HG03108 (cell line): Measurements from ENCODE around the gene FKBP5.
"Not testable (repeated sequence)": the region's sequence is repeated elsewhere in the genome, so short reads cannot be mapped to it uniquely, and the experiment has no call there.

Source experiments
- ATAC-seq: cut with Tn5 transposase; IDR thresholded peaks from one replicate; pipeline ENCODE4 v1.9.1; 2021; ENCODE audit warnings: moderate library complexity; ENCODE audit not compliant: unreplicated experiment

FKBP5 gene

DNA sequence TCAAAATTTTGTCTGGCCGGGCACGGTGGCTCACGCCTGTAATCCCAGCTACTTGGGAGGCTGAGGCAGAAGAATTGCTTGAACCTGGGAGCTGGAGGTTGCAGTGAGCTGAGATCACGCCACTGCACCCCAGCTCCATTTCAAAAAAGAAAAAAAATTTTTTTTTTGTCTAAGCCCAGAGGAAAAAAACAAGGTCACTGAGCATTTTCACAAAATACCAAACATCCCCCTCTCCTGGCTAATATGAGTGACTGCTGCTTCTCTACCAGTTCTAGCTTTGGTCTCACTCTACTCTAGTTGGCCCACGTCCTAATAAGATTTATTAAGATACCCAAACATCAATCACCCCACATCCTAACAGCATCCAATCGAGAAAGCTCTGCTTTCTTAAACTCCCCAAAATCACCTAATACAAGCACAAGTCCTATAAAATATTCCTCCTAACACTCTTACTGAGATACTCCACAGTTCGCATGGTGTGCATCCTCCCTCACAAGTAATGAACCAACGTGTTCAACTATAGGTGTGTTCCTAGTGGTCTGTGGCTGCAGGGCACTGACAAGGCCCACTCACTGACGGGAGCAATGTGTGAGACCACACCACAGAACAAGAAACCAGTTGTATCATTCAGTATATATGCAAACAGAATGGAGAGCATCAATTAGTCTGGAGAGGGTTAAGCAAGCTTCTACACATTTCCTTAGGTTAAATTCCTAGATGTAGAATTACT, 64.2 kb downstream of the FKBP5 start:
- no peak for ATAC-seq

DNA sequence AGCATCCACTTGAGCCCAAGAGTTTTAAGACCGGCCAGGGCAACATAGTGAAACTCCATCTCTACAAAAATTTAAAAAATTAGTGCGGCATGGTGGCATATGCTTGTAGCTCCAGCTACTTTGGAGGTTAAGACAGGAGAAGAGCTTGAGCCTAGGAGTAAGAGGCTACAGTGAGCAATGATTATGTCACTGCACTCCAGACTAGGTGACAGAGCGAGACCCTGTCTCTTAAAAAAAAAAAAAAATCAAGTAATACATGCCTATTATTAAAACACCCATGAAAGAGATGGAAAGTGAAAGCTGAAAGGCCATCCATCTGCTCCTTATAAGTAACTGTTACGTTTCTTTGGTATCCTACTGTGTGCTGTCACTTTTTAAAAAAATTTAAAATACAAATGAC, 66.4 kb downstream of the FKBP5 start:
- ATAC-seq: no peak

GRCh38 chr6:35620706-35621105, 68.0 kb downstream of the FKBP5 start:
- ATAC-seq: no peak

- ATAC-seq: no peak
These were observed 75.0 kb downstream of the FKBP5 start for GRCh38 chr6:35613762-35614161.

- no peak for ATAC-seq
These were observed 77.5 kb downstream of the FKBP5 start for GRCh38 chr6:35611240-35611639.

- no peak for ATAC-seq
These were observed 77.9 kb downstream of the FKBP5 start for GRCh38 chr6:35610830-35611229.

GRCh38 chr6:35609588-35609987, 79.1 kb downstream of the FKBP5 start:
- ATAC-seq: no peak

DNA sequence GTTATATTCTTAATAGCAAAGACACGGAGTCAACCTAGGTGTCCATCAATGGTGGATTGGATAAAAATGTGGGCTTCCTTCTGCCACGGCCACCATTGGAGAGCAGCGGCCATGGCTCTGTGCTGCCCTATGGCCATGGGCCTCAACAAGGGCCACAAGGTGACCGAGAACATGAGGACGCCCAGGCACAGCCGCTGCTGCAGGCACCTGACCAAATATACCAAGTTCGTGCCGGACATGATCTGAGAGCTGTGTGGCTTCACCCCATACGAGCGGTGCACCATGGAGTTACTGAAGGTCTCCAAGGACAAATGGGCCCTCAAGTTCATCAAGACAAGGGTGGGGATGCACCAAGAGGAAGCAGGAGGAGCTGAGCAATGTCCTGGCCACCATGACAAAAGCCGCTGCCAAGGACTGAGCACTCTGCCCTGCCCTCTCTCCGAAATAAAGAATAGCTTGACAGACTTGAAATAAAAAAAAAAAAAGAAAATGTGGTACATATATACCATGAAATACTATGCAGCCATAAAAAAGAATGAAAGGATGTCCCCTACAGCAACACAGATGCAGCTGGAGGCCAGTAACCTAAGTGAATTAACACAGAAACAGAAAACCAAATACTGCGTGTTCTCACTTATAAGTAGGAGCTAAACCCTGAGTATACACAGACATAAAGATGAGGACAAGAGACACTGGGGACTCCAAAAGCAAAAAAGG, 81.0 kb downstream of the FKBP5 start:
- ATAC-seq: no peak

GRCh38 chr6:35605600-35605999, 83.1 kb downstream of the FKBP5 start:
- ATAC-seq: no peak

GRCh38 chr6:35603326-35604202, 85.2 kb downstream of the FKBP5 start:
- no peak for ATAC-seq

DNA sequence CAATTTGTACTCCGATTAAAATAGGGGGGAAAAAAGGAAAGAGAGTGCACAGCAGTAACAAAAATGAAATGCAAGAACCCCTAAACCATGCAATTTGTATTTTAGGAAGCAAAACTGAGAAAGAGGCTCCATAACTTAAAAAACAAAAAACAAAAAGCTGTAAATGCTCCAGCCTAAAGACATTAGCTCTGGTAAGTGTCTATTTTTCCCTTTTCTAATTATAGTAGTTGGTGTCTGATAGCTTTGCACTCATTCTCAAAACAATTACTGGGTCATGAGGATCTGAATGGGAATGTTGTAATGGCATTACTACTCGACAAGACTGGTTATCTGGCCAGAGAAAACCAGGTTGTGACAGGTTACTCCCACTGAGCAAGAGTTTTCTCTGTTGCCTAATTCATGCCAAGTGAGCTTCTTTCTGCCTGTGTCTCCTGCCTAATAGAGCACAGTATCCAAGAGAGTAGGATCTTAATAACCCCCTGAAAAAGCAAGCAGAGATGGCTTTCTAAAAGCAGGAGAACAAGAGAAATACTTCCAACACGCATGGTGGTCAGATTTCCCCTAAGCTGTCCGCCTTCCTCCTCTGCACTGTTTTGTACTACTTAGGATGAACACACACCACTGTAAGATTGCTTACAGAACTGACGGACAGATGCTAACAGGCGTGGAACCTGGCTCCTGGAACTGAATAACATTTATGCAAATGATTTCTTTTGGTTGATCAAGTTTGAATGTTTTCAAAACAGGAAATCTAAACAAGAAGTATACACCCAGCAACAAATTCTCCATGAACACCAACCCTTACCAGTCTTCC, 86.4 kb downstream of the FKBP5 start:
- ATAC-seq: no peak

GRCh38 chr6:35601331-35602132, 87.2 kb downstream of the FKBP5 start:
- no peak for ATAC-seq

- no peak for ATAC-seq
These were observed 88.0 kb downstream of the FKBP5 start for GRCh38 chr6:35600659-35601125.

DNA sequence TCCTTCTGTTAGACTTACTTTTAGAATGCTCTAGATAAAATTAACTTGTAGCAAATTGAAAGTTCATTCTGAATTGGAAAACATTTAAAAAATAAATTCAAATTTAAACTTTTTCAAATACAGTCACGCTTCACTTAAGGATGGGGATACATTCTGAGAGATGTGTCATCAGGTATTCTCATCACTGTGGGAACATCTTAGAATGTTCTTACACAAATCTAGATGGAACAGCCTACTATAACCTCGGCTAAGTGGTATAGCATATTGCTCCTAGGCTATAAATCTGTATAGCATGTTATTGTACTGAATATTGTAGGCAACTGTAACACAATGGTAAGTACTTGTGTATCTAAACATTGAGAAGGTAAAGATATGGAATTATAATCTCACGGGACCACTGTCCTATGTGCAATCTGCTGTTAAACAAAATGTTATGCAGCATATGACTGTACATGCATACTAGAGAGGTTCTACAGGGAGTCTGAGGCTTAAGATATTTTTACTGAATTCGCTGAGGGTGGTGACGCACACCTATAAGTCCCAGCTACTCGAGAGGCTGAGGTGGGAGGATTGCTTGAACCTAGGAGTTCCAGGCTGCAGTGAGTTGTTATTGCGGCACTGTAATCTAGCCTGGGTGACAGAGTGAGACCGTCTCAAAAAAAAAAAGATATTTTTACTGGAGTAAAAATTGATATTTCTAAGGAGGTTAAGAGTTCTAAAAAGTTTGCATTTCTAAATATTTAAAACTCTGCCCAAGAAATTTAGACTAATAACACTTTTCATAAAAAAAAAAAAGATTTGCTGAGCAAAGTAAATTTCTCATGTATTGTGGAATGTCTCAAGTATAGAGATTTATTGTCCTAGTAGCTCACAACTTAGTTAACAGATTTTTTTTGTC, 88.7 kb downstream of the FKBP5 start:
- ATAC-seq: no peak

DNA sequence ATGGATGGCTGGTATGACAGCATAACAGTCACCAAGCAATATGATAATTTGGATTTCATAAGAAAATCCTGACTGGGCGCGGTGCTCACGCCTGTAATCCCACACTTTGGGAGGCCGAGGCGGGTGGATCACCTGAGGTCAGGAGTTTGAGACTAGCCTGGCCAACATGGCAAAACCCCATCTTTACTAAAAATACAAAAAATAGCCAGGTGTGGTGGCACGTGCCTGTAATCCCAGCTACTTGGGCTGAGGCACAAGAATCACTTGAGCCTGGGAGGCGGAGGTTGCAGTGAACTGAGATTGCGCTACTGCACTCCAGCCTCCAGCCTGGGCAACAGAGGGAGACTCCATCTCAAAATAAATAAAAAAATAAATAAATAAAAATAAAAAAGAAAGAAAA, 90.1 kb downstream of the FKBP5 start:
- not testable (repeated sequence) for ATAC-seq

DNA sequence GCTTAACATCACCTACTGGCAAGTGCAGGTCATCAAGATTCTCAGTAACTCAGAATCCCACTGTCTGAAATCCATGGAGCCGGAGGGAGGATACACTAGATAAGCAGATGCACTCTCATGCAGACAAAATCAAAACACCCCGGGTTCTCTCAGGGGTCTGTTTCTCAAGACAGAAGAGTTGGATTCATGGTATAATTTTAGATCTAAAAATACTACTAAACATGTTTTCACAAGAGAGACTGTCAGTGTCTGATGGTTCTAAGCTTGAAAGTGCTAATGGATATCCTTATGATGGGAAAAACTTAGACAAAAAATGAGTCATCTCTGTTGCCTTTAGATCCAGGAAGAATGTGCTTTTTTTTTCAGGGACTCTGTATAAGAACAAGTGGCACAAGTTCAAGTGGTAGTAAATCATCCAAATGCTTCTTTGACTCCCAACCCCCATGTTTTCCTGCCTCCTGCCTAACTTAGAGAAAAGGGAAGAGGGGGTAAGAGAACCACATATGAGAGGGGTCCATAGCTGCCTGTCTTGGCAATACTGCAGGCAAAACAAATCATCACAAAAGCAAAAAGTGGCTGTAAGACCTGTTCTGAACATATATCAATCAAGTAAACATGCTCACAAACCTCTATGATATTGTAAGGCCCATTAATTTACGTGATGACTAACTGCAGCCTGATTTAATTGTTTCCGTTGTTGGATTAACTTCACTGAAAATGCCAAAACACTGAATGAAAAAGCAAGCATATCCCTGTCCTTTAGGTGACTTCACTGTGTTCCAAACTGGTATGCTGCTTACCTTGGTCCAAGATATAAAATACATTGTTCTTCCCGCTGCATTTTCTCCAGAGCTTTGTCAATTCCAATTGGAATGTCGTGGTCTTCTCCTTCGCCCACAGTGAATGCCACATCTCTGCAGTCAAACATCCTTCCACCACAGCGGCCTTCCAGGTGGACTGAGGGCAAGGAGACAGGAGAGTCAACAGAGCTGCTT, 92.0 kb downstream of the FKBP5 start:
- no peak for ATAC-seq

DNA sequence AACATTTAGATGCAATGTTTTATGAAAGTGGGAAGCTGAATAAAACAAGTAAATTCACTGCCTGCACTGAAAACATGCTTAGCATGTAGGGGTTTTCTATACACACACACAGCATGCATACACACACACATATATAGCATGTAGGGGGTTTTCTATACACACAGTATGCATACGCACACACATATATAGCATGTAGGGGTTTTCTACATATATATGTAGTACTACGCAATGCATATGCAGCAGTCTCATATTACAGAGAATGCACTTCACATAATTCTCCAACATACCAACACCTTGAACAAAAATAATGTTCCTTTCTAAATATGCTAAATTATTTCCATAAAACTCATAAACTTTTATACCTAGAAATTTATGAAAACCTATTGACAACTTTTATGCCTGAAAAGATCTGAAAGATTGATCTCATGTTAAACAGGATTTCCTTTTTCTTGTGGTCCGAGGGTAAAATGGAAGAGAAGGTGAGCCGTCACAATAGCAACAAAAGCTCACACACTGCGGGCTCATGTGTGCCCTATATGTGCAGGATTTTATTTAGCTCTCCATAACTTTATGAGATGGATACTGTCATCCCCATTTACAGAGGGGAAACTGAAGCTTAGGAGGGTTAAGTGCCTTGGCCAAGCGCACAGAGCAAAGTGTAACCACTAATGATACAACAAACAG, 94.1 kb downstream of the FKBP5 start:
- no peak for ATAC-seq
